ENCODE measurements around the gene P2RY10. TPM values are rescaled to one million over a fixed set of nuclear protein-coding genes. Genes with fewer than 3 reads are reported as not detected.

The P2RY10 gene
- total and polyA plus RNA-seq, 2 of the 8 experiments (the other 6 are each of a cell fraction or from before 2014, with no cell fraction given): not detected

DNA sequence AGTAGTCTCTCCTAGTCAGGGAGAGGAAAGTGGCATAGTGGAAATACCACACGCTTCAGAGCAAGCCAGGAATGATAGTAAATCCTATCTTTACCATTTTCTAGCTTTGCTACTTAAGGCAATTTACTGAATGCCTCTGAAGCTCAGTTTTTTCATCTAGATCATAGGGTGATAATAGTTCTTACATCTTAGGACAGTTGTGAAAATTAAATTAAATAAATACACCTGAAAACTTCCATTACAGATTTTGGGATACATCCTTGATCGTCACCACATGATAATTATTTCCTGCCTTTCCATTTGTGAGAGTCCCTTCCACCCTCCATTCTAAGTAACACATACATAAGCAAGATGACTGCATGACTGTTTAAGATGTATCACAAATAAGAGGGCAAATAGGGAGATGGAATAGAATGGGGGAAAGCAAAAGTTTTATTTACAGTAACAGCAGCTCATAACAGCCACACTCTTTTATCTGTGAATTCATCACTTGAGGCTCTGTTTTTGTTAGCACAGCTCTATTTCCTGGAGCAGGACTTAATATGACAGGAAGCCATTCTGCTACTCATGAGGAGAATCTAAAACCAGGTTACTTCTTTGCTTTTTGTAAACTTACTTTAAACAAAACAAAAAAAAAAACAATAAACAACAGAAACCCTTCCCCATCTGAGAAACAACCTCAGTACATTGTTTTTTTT, 13.4 kb downstream of the P2RY10 start:
- Histone ChIP-seq H2BK5ac (ENCODE audit: low read depth, low read length) (no peak overlapping the region), H3K4me2 (ENCODE audit: insufficient read depth in 1 of 2, low read depth in 2 of 2, low read length in 2 of 2) (no peak overlapping the region), H3K23me2 (ENCODE audit: low read depth, low read length) (no peaks in the 10 kb centered on the region), H2BK120ac (replicated peaks; ENCODE audit: low read depth, low read length) (no peak overlapping the region), H3K4me3 (ENCODE audit: extremely low read depth in 1 of 4, insufficient read depth in 2 of 4, low read depth in 3 of 4, low read length in 4 of 4) (no peak overlapping the region), H3K9ac (replicated peaks in 1 of 4; ENCODE audit: extremely low read depth in 1 of 4, low read depth in 3 of 4, low read length in 3 of 4) (no peak overlapping the region), H4K91ac (replicated peaks; ENCODE audit: insufficient read length, low read length) (no peak overlapping the region), H3K4ac (replicated peaks; ENCODE audit: insufficient read length, low read depth, low read length) (no peak overlapping the region), H3K14ac (ENCODE audit: insufficient read length) (no peak overlapping the region), H2AK5ac (ENCODE audit: low read depth, low read length) (no peak overlapping the region), H4K5ac (ENCODE audit: insufficient read length, low read depth, low read length) (no peak overlapping the region), H3K56ac (replicated peaks; ENCODE audit: insufficient read length, low read depth, low read length) (no peak overlapping the region), H4K8ac (ENCODE audit: extremely low read depth, insufficient read depth, low read length) (no peak overlapping the region), H4K20me1 (replicated peaks in 1 of 2; ENCODE audit: control insufficient read depth in 1 of 2, insufficient read depth in 2 of 2, low read length in 2 of 2) (no peaks in the 10 kb centered on the region), H3K4me1 (replicated peaks in 1 of 4; ENCODE audit: control insufficient read depth in 3 of 4, insufficient read depth in 4 of 4, low read length in 3 of 4) (no peaks in the 10 kb centered on the region), H3K9me3 (ENCODE audit: insufficient read depth in 2 of 2, low read depth in 1 of 2, low read length in 1 of 2) (no peaks in the 10 kb centered on the region), H2BK15ac (ENCODE audit: low read length) (no peak overlapping the region), H3K79me2 (ENCODE audit: control insufficient read depth in 1 of 2, insufficient read depth in 2 of 2, low read length in 2 of 2) (no peaks in the 10 kb centered on the region), H2BK12ac (ENCODE audit: low read depth, low read length) (no peak overlapping the region), H3K23ac (ENCODE audit: insufficient read length) (no peak overlapping the region), H3K27ac (ENCODE audit: low read depth, low read length) (no peak overlapping the region), H3K27me3 (replicated peaks in 1 of 4; ENCODE audit: control insufficient read depth in 3 of 4, extremely low read depth in 1 of 4, insufficient read depth in 3 of 4, low read length in 3 of 4) (no peaks in the 10 kb centered on the region), H2BK20ac (ENCODE audit: low read length) (no peak overlapping the region), H2AFZ (ENCODE audit: low read length) (no peak overlapping the region), H3K36me3 (ENCODE audit: control insufficient read depth in 2 of 4, insufficient read depth in 4 of 4, low read length in 3 of 4) (no peaks in the 10 kb centered on the region), H3K79me1 (ENCODE audit: low read depth, low read length) (no peaks in the 10 kb centered on the region), H3K18ac (ENCODE audit: extremely low read depth, low read length) (no peak overlapping the region)
- FAIRE-seq (no peak), DNase-seq (ENCODE audit: low read depth in 1 of 2, low spot score in 2 of 2) (no peak)
- POLR2A ChIA-PET (ENCODE audit: partially characterized antibody): no interaction called here
- CTCF ChIA-PET (ENCODE audit: partially characterized antibody): interaction anchor here (0.5 kb wide), 1 partner anchor 1247 kb away, joined by 3 read pairs; no protein-coding TSS in a partner anchor
- WGBS, 2 experiments (ENCODE audit: extremely low coverage in 1 of 2, insufficient coverage in 1 of 2, insufficient read length in 1 of 2, insufficient replicate concordance in 2 of 2, low coverage in 1 of 2, low lambda C conversion rate in 2 of 2, missing lambda C conversion rate in 1 of 2): 90% methylated on average over 2 of the region's 2 CpGs; no CpG with 5 or more reads in 1 of the 2 experiments
- TF ChIP-seq CTBP2 (IDR thresholded peaks at IDR 0.05; ENCODE audit: borderline replicate concordance, insufficient read depth, insufficient read length, low read length) (no peak), NRF1 (IDR thresholded peaks at IDR 0.05; ENCODE audit: low read depth, low read length) (no peak), CEBPB (IDR thresholded peaks at IDR 0.05; ENCODE audit: low read depth, low read length) (no peak), RAD21 (IDR thresholded peaks at IDR 0.05 in 1 of 2, conservative IDR thresholded peaks at IDR 0.05 in 1 of 2; ENCODE audit: low read depth in 2 of 2, low read length in 2 of 2) (no peak), GTF2F1 (IDR thresholded peaks at IDR 0.05; ENCODE audit: borderline replicate concordance, low read depth, low read length) (no peak), RFX5 (IDR thresholded peaks at IDR 0.05; ENCODE audit: borderline replicate concordance, low read depth, low read length) (no peak), GABPA (IDR thresholded peaks at IDR 0.05; ENCODE audit: borderline replicate concordance, insufficient read depth, low read length) (no peak)
- TF ChIP-seq, protein P1, sequence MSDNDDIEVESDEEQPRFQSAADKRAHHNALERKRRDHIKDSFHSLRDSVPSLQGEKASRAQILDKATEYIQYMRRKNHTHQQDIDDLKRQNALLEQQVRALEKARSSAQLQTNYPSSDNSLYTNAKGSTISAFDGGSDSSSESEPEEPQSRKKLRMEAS (IDR thresholded peaks at IDR 0.05): no peak
- TF ChIP-seq, protein P2, sequence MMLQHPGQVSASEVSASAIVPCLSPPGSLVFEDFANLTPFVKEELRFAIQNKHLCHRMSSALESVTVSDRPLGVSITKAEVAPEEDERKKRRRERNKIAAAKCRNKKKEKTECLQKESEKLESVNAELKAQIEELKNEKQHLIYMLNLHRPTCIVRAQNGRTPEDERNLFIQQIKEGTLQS (IDR thresholded peaks at IDR 0.05; ENCODE audit: insufficient read depth, low read depth, low read length): no peak

Measured in H1 (cell line).